HepG2 (cell line): ENCODE data around the gene PLCB4. TPM values are rescaled to one million over a fixed set of nuclear protein-coding genes. Genes with fewer than 3 reads are reported as not detected.
A peak's percentile ranks its signal among the peaks of the same experiment; 100 is the strongest.

ENCODE experiments used
- GATA4 ChIP-seq: sonication (generic); IDR thresholded peaks from 2 replicates; pipeline ENCODE4 v1.6.1; 2016; ENCODE audit warnings: antibody characterized with exemption, low read depth, borderline replicate concordance
- GZF1 ChIP-seq: sonication (generic); formaldehyde crosslinking; IDR thresholded peaks from 2 replicates; pipeline ENCODE4 v1.5.1; 2020; ENCODE audit warnings: mild to moderate bottlenecking, missing genetic modification reagents
- MIXL1 ChIP-seq: IDR thresholded peaks from 2 replicates; pipeline ENCODE4 v1.6.1; 2016
- NR0B2 ChIP-seq: sonication (generic); formaldehyde crosslinking; IDR thresholded peaks from 2 replicates; pipeline ENCODE4 v1.4.0; 2020; ENCODE audit warnings: mild to moderate bottlenecking, missing genetic modification reagents
- NR2F6 ChIP-seq, 2 experiments: IDR thresholded peaks; 2 replicates each; pipeline ENCODE4 v1.6.1; 2016; ENCODE audit warnings: antibody characterized with exemption in 1 of 2, mild to moderate bottlenecking in 1 of 2
- RXRA ChIP-seq: sonication (generic); formaldehyde crosslinking; IDR thresholded peaks from 2 replicates; pipeline ENCODE4 v1.5.1; 2020; ENCODE audit warnings: missing genetic modification reagents
- THAP9 ChIP-seq: sonication (generic); formaldehyde crosslinking; IDR thresholded peaks from 2 replicates; pipeline ENCODE4; 2020; ENCODE audit warnings: missing genetic modification reagents, mild to moderate bottlenecking, borderline replicate concordance
- ZBTB4 ChIP-seq: sonication (generic); formaldehyde crosslinking; IDR thresholded peaks from 2 replicates; pipeline ENCODE4 v1.4.0; 2020; ENCODE audit warnings: missing genetic modification reagents, mild to moderate bottlenecking, borderline replicate concordance
- polyA plus RNA-seq, 8 experiments: library from polyadenylated mRNA; depleted of rRNA in 3 of 8; stranded (reverse) in 7 of 8; unstranded in 1 of 8; fragments of >200 nt; fragmentation: Illumina TruSeq in 4 of 8; extraction: Trizol in 4 of 8; gene quantifications; 2 replicates each; pipeline versions ENCODE4 v1.2.1 to v1.2.3, GENCODE V29; 2011 to 2016; ENCODE audit warnings: low read depth in 4 of 8, missing spikeins in 1 of 8, mixed read lengths in 1 of 8; ENCODE audit not compliant: insufficient read depth in 1 of 8
- total RNA-seq, 5 experiments: library from RNA; depleted of rRNA; stranded (reverse); fragments of >200 nt; fragmentation: Illumina TruSeq; extraction: Trizol; gene quantifications; 2 replicates each; pipeline ENCODE4 v1.2.3, GENCODE V29; 2016; ENCODE audit warnings: low read depth in 1 of 5
- TF ChIP-seq, protein P1 (sequence below): sonication (generic); formaldehyde crosslinking; IDR thresholded peaks from 2 replicates; pipeline ENCODE4 v1.9.0; 2021; ENCODE audit warnings: mild to moderate bottlenecking, missing genetic modification reagents
- TF ChIP-seq, protein P2 (sequence below): sonication (generic); formaldehyde crosslinking; IDR thresholded peaks from 2 replicates; pipeline ENCODE4 v1.4.0; 2020; ENCODE audit warnings: mild to moderate bottlenecking, missing genetic modification reagents
- TF ChIP-seq, protein P3 (sequence below): sonication (generic); formaldehyde crosslinking; IDR thresholded peaks from 2 replicates; pipeline ENCODE4 v1.4.0; 2020; ENCODE audit warnings: missing genetic modification reagents, borderline replicate concordance

PLCB4 gene
- total and polyA plus RNA-seq, 2 of the 13 experiments (the other 11 are each of a cell fraction or from before 2014, with no cell fraction given) = 0.01 TPM; not detected in 1

DNA sequence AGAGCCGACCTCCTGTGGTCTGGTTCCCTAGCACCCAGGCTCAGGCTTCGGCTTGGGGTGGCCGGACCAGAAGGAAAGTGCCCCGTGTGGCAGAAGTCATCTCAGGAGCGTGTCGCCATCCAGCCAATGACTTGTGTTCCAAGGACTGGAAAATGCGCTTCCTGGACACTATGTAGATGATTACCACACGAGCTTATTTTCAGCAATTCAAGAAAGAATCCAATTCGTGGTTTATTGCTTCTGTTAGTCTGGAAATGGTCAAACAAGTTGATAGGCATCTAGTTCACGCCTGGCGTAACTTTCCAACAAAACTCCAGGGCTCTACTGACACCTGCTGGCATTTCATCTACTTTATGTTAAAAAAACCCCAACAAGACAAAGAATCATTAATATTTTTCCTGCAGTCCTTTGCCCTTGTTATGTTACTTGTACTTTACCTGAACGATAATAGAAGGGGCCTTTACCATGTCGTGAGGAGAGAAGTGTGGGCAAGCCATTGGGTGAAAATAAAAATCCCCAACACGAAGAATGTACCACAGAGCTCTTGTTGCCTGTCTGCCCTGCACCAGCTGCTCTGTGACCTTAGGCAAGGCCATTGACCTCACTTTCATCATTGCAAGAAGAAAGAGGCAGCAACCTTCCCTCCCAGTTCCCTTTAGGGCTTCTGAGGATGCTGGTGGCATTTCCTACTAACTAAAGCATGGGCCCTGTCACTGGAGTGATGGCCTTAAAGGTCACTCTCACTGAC, 290.8 kb downstream of the PLCB4 start (continued):
- TF ChIP-seq, protein P1, sequence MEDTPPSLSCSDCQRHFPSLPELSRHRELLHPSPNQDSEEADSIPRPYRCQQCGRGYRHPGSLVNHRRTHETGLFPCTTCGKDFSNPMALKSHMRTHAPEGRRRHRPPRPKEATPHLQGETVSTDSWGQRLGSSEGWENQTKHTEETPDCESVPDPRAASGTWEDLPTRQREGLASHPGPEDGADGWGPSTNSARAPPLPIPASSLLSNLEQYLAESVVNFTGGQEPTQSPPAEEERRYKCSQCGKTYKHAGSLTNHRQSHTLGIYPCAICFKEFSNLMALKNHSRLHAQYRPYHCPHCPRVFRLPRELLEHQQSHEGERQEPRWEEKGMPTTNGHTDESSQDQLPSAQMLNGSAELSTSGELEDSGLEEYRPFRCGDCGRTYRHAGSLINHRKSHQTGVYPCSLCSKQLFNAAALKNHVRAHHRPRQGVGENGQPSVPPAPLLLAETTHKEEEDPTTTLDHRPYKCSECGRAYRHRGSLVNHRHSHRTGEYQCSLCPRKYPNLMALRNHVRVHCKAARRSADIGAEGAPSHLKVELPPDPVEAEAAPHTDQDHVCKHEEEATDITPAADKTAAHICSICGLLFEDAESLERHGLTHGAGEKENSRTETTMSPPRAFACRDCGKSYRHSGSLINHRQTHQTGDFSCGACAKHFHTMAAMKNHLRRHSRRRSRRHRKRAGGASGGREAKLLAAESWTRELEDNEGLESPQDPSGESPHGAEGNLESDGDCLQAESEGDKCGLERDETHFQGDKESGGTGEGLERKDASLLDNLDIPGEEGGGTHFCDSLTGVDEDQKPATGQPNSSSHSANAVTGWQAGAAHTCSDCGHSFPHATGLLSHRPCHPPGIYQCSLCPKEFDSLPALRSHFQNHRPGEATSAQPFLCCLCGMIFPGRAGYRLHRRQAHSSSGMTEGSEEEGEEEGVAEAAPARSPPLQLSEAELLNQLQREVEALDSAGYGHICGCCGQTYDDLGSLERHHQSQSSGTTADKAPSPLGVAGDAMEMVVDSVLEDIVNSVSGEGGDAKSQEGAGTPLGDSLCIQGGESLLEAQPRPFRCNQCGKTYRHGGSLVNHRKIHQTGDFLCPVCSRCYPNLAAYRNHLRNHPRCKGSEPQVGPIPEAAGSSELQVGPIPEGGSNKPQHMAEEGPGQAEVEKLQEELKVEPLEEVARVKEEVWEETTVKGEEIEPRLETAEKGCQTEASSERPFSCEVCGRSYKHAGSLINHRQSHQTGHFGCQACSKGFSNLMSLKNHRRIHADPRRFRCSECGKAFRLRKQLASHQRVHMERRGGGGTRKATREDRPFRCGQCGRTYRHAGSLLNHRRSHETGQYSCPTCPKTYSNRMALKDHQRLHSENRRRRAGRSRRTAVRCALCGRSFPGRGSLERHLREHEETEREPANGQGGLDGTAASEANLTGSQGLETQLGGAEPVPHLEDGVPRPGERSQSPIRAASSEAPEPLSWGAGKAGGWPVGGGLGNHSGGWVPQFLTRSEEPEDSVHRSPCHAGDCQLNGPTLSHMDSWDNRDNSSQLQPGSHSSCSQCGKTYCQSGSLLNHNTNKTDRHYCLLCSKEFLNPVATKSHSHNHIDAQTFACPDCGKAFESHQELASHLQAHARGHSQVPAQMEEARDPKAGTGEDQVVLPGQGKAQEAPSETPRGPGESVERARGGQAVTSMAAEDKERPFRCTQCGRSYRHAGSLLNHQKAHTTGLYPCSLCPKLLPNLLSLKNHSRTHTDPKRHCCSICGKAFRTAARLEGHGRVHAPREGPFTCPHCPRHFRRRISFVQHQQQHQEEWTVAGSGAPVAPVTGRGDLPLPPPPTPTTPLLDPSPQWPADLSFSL (CRISPR knock-in tag) = no peak
- TF ChIP-seq MIXL1 (CRISPR knock-in tag) = peak; percentile 66; the same call in 1 of the 2 replicates
- no peak for TF ChIP-seq NR0B2 (CRISPR knock-in tag)
- TF ChIP-seq, protein P2, sequence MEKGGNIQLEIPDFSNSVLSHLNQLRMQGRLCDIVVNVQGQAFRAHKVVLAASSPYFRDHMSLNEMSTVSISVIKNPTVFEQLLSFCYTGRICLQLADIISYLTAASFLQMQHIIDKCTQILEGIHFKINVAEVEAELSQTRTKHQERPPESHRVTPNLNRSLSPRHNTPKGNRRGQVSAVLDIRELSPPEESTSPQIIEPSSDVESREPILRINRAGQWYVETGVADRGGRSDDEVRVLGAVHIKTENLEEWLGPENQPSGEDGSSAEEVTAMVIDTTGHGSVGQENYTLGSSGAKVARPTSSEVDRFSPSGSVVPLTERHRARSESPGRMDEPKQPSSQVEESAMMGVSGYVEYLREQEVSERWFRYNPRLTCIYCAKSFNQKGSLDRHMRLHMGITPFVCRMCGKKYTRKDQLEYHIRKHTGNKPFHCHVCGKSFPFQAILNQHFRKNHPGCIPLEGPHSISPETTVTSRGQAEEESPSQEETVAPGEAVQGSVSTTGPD (CRISPR knock-in tag) = no peak
- TF ChIP-seq RXRA (CRISPR knock-in tag) = no peak
- no peak for TF ChIP-seq ZBTB4
- peak; percentile 79 for TF ChIP-seq NR2F6 (IDR thresholded peaks at IDR 0.05)
- TF ChIP-seq NR2F6 (CRISPR knock-in tag; IDR thresholded peaks at IDR 0.05) = no peak
- TF ChIP-seq GZF1 = no peak
- no peak for TF ChIP-seq GATA4
- no peak for TF ChIP-seq THAP9 (CRISPR knock-in tag)
- TF ChIP-seq, protein P3, sequence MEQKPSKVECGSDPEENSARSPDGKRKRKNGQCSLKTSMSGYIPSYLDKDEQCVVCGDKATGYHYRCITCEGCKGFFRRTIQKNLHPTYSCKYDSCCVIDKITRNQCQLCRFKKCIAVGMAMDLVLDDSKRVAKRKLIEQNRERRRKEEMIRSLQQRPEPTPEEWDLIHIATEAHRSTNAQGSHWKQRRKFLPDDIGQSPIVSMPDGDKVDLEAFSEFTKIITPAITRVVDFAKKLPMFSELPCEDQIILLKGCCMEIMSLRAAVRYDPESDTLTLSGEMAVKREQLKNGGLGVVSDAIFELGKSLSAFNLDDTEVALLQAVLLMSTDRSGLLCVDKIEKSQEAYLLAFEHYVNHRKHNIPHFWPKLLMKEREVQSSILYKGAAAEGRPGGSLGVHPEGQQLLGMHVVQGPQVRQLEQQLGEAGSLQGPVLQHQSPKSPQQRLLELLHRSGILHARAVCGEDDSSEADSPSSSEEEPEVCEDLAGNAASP = 0 out of 2 replicates have a peak, but pooled peaks have one; percentile 32
